Upper lobe of right lung (tissue), 1 donor: Measurements from ENCODE around the gene CMTM7. TPM values are rescaled to one million over a fixed set of nuclear protein-coding genes. Genes with fewer than 3 reads are reported as not detected.

ENCODE experiments used
- ATAC-seq: fragments of 200-7000 bp; cut with Tn5 transposase; one replicate; pipeline ENCODE4 v1.9.1; 2020; ENCODE audit warnings: mild to moderate bottlenecking, moderate library complexity
- DNase-seq: peaks from one replicate; pipeline ENCODE4 v3.0.0-alpha.2; 2020
- H3K27ac ChIP-seq: fragments of 200-600 bp; one replicate; pipeline ENCODE4 v1.8.0; 2022
- H3K27me3 ChIP-seq: fragments of 200-600 bp; one replicate; pipeline ENCODE4 v1.8.0; 2022; ENCODE audit warnings: mild to moderate bottlenecking
- H3K36me3 ChIP-seq: fragments of 200-600 bp; one replicate; pipeline ENCODE4 v1.8.0; 2022
- H3K4me1 ChIP-seq: fragments of 200-600 bp; one replicate; pipeline ENCODE4 v1.8.0; 2022
- H3K4me3 ChIP-seq: fragments of 200-600 bp; one replicate; pipeline ENCODE4 v1.8.0; 2022; ENCODE audit warnings: mild to moderate bottlenecking
- H3K9me3 ChIP-seq: fragments of 200-600 bp; one replicate; pipeline ENCODE4 v1.8.0; 2022
- intact Hi-C: fragments of 100-400 bp; cut with DNase I; formaldehyde crosslinking; loops from one replicate; pipeline ENCODE4 v1.11.0; 2022
- total RNA-seq: library from RNA; stranded (reverse); fragmentation: NEBNext Ultra II Directional; extraction: Animal tissue kit (Norgen Biotek cat#: 25700); gene quantifications from one replicate; pipeline ENCODE4 v1.2.1, GENCODE V29; 2021
- TF ChIP-seq, protein P1 (sequence below): fragments of 200-600 bp; IDR thresholded peaks from one replicate; pipeline ENCODE4 v1.8.0; 2022; ENCODE audit warnings: antibody characterized with exemption
- donor health status: DM: no; HTN: yes; CAD: no; lungs with severe emphysema.

CMTM7 gene
- total RNA-seq, 1 donor from 2014 or later = 53.2 TPM

DNA sequence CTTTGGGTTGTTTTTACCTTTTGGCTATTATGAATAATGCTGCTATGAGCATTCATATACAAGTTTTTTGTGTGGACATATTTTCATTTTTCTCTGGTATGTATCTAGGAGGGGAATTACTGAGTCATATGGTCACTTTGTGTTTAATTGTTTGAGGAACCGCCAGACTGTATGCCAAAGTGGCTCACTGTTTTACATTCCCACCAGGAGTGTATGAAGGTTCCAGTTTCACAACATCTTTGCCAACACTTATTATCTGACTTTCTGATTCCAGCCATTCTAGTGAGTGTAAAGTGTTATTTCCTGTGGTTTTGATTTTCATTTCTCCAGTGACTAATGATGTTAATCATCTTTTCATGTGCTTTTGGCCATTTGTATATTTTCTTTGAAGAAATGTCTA lies 51.8 kb downstream of the CMTM7 start:
- H3K9me3 ChIP-seq = no peaks in the 10 kb centered on the region
- no peak for DNase-seq
- peaks cover 5% of the 10 kb centered on the region for H3K4me1 ChIP-seq
- H3K27me3 ChIP-seq = no peaks in the 10 kb centered on the region
- peak; percentile 57 for ATAC-seq
- no peak overlapping the region for H3K27ac ChIP-seq
- H3K4me3 ChIP-seq = no peak overlapping the region
- H3K36me3 ChIP-seq = no peaks in the 10 kb centered on the region
- intact Hi-C loops = no loop called here
- TF ChIP-seq, protein P1, sequence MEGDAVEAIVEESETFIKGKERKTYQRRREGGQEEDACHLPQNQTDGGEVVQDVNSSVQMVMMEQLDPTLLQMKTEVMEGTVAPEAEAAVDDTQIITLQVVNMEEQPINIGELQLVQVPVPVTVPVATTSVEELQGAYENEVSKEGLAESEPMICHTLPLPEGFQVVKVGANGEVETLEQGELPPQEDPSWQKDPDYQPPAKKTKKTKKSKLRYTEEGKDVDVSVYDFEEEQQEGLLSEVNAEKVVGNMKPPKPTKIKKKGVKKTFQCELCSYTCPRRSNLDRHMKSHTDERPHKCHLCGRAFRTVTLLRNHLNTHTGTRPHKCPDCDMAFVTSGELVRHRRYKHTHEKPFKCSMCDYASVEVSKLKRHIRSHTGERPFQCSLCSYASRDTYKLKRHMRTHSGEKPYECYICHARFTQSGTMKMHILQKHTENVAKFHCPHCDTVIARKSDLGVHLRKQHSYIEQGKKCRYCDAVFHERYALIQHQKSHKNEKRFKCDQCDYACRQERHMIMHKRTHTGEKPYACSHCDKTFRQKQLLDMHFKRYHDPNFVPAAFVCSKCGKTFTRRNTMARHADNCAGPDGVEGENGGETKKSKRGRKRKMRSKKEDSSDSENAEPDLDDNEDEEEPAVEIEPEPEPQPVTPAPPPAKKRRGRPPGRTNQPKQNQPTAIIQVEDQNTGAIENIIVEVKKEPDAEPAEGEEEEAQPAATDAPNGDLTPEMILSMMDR = no peak

- no peak for DNase-seq
- H3K27ac ChIP-seq = no peak overlapping the region
- H3K4me1 ChIP-seq = peaks cover 14% of the 10 kb centered on the region
- no peak for ATAC-seq
- intact Hi-C loops = no loop called here
- no peaks in the 10 kb centered on the region for H3K27me3 ChIP-seq
- H3K9me3 ChIP-seq = no peaks in the 10 kb centered on the region
- TF ChIP-seq, protein P1 = no peak
- H3K36me3 ChIP-seq = peaks cover 33% of the 10 kb centered on the region
- H3K4me3 ChIP-seq = no peak overlapping the region
Observed at GRCh38 chr3:32447865-32448400, 56.3 kb downstream of the CMTM7 start.

DNA sequence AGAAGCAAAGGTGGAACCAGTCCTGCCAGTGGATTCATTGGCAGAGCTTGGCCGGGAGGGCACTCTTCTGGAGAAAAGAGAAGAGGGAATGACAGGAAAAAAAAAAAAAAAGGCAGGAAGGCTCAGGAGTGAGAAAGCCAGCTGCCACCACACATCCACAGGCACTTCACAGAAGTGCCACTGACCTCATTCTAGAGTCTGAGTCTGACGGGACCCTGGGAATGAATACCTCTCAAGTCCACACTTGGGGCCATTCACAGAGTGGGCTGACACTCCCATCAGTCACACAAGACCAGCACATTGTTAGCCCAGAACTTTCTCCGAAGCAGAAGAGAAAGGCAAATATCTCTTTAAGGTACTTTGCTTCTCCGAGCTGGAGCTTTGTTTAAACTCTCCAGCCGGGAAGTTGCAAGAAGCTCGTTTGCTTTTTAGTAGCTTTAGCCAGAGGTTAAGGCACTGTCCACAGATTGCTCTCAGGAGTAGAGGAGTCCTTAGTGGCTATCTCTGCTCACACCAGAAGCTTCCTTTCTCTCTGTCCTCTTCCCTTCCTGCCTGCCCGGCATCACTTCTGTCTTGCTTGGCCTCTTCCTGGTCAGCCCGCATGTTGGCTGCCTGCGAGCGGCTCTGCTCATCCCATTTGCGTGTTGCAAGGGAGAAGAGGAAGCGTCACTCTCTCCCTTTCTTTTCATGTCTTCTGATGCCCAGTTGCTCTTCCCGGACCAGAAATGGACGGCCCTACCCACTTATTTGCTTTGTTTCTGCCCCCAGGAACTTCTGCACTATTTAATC lies 57.2 kb downstream of the CMTM7 start:
- TF ChIP-seq, protein P1 = no peak
- H3K9me3 ChIP-seq = no peaks in the 10 kb centered on the region
- ATAC-seq = peak; percentile 82
- H3K27me3 ChIP-seq = no peaks in the 10 kb centered on the region
- peaks cover 14% of the 10 kb centered on the region for H3K4me1 ChIP-seq
- DNase-seq = peak; percentile 37
- intact Hi-C loops = no loop called here
- H3K4me3 ChIP-seq = no peak overlapping the region
- H3K27ac ChIP-seq = no peak overlapping the region
- peaks cover 33% of the 10 kb centered on the region for H3K36me3 ChIP-seq

DNA sequence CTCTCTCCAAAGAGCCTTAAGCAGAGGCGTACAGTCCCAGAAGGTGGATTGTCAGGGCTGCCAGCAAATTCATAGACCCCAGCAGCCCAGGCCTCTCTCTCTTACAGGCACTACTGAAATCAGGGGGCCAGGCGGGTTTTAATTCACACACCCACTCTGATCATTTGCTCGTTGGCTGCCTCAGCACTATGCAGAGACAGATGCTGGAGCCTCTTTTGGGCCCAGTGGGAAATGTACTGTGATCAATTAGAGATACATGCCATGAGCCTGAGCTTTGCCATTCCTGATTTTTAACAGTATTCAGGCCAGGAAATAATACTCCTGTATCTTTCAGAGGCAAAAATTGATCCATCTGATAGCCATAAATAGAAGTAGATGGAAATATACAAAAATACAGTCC lies 58.0 kb downstream of the CMTM7 start:
- ATAC-seq = no peak

DNA sequence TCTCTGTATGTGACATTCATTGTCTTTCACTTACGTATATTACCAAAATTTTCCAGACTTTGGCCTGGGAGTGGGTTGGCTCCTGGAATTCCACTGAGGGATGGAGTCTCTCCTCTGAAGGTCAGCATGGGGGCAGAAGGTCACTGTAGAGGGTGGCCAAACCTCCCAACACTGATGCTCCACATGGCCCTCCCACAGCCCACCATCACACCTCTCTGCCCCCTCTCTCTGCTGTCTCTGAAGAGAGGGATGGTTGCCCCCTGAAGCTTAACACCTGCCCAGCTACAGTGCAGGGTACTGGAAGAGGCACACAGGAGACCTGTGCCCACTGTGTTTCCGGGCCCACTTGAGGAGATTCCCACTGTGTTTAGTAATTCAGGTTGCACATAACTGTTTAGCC lies 58.8 kb downstream of the CMTM7 start:
- TF ChIP-seq, protein P1 = no peak
- DNase-seq = no peak
- no peak for ATAC-seq
- peaks cover 14% of the 10 kb centered on the region for H3K4me1 ChIP-seq
- no peaks in the 10 kb centered on the region for H3K9me3 ChIP-seq
- intact Hi-C loops = no loop called here
- no peak overlapping the region for H3K4me3 ChIP-seq
- H3K27ac ChIP-seq = no peak overlapping the region
- H3K27me3 ChIP-seq = no peaks in the 10 kb centered on the region
- peaks cover 49% of the 10 kb centered on the region for H3K36me3 ChIP-seq

More for the DNA sequence above, 58.0 kb downstream of the CMTM7 start:
- Histone ChIP-seq H3K4me1 (peaks cover 14% of the 10 kb centered on the region), H3K27ac (no peak overlapping the region), H3K4me3 (no peak overlapping the region), H3K9me3 (no peaks in the 10 kb centered on the region), H3K36me3 (peaks cover 41% of the 10 kb centered on the region), H3K27me3 (no peaks in the 10 kb centered on the region)
- intact Hi-C loops = no loop called here
- TF ChIP-seq, protein P1 = no peak
- no peak for DNase-seq
